Activated CD4-positive, alpha-beta T cell treated with anti-CD3 and anti-CD28 coated beads, Interleukin-10, Interleukin-2, amounts not matched to agents 100 ng/mL and 50 ng/mL, durations not matched to agents 16 hours and 8 hours (primary cell): ENCODE measurements around the gene UQCC5.

Source experiments
- DNase-seq: peaks from one replicate; pipeline ENCODE4 v3.0.0-alpha.2; 2020

Gene UQCC5

DNA sequence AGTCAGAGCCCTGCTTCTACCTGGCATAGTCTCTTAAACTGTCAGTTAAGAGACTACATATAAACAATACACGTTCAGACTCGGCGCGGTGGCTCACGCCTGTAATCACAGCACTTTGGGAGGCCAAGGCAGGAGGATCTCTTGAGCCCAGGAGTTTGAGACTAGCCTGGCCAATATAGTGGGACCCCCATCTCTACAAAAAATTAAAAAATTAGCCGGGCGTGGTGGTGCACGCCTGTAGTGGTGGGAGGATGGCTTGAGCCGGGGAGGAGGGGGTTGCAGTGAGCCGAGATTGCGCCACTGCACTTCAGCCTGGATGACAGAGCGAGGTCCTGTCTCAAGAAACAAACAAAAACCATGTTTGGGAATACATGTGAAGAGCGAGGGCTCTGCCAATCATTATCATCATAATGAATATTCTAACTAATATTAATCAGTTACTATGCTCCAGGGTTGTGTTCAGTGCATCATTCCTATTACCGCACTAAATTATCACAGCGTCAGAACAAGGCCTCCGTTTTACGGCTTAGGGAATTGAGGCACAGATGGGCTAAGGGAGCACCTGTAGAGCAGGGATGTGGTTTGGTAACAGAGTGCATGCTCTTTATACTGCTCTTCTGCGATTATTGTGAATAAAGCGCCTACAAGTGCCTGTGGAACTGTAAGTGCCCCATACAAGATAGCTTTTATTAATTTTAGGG lies 844 bp upstream of the UQCC5 start:
- no peak for DNase-seq

DNA sequence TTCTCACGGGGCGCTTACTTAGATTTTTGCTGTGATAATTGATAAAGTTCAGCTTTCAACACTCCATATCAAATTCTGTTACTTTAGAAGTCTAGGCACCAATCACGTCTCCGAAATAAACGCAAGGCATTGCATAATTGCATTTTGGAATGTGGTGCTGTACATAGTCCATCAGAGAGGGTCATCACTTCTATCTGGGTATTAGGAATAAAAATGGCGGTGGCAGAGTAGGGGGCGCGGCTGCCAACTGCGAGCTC lies 365 bp upstream of the UQCC5 start:
- DNase-seq = no peak

DNA sequence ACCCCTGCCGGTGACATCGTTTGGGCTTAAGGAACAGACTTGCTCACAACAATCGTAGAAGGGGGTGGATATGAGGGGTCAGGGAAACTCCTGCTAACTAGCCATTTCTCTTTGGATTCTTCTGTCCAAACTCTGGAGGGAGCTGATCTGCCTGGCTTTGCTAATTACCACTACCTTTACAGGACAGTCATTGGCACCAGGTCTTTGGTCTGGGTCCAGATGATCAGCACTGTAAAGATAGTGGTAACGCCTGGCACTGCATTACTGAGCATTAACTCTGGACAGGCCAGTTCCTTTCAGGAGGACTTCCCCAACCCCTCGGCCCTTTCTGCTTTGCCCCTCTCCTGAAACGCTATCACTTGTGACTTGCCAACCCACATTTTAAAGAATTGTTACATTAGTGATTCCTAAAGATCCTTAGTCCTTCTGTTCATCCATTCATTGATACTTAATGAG lies 788 bp downstream of the UQCC5 start:
- DNase-seq = peak; percentile 5

DNA sequence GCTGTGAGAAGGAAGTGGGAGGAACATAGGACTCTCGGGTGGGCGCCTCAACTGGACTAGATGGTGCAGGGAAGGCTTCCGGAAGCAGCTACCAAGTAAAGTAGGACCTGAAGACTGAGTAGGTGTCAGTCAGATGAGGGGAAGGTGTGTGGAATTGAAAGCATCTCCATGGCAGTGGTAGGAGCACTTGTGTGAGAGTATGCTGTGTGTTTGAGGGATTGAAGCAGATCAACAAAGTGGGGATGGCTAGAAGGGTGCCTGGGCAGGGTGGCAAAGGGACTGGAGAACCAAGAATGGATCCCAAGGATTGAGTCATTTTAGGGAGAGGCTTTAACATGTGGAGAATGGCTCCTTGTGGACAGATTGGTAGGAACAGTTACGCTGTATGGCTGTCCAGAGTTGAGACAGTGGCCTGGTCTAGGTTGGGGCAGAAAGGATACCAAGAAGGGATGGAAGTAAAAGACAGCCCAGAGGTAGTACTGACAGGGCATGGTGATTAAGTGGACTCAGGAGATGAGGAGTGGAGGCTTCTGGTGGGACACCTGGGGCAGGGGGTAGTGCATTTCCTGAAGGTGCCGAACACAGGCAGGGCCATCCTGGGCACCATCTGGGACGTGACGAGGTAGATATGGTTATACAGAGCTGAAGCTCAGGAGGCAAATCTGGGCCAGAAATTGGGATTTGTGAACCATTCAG lies 1.5 kb downstream of the UQCC5 start:
- DNase-seq = peak; percentile 12

DNA sequence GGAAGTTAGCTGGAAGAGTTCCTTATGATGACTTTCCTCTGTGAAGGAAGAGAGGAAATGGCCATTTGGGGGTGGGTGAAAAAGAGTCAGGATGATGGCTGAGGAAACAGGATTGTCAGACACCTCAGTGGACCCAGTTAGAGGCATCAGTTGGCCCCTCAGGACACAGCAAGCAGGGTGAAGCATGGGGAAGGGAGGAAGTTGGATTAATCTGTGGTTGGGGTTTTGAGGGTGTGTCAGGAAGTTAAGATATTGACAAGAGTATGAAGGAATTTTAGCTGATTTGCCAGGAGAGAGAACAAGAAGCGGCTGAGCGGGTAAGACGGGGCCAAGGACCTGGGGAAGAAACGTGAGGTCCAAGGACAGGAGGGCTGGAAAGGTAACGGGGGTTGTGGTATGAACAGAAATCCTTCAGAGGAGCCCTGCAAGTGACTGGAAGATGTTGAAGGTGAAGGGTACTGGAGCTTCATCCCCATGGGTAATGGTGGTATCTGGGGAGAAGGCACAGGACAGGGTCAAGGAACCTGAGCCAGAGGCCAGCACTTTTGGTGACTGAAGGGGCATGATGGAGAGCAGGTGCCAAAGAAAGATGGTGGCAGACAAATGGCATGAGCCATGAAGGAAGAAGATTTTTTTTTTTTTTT lies 2.7 kb downstream of the UQCC5 start:
- no peak for DNase-seq

DNA sequence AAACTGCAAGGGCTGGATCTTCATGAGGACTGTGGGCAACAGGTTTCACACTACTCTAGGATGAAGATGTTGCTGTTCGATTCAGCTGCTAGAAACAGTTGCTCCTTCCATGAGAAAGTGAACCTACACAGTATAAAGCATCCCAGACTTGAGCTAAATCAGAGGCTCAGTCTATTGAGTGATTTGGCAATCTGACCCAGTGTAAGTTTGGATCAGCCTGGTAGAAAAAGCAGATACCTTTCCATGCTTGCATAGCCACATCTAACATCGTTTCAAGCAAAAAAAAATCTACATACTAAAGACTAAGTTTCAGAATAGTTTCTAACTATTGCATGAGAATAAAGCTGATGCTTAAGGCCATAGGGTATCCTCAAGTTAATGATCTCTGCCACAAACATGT lies 4.6 kb downstream of the UQCC5 start:
- no peak for DNase-seq

DNA sequence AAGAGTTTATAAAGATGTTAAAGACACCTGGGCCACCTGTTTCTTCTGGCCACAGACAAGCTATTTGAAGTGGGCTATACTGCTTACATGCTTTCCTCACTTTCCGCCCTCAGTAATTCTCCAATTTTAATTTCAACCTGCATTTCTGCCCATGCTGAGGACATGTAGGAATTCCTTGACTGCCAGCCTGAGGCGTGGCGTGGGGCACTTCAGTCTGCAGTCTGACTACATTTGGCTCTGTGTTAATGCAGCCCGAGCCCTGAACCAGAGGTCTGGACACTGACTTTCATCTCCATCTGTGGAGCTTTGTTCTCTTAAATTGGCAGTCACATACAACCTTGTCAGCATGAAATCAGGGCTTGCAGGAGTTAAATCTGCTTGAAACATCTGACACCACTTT lies 8.5 kb downstream of the UQCC5 start:
- no peak for DNase-seq

DNA sequence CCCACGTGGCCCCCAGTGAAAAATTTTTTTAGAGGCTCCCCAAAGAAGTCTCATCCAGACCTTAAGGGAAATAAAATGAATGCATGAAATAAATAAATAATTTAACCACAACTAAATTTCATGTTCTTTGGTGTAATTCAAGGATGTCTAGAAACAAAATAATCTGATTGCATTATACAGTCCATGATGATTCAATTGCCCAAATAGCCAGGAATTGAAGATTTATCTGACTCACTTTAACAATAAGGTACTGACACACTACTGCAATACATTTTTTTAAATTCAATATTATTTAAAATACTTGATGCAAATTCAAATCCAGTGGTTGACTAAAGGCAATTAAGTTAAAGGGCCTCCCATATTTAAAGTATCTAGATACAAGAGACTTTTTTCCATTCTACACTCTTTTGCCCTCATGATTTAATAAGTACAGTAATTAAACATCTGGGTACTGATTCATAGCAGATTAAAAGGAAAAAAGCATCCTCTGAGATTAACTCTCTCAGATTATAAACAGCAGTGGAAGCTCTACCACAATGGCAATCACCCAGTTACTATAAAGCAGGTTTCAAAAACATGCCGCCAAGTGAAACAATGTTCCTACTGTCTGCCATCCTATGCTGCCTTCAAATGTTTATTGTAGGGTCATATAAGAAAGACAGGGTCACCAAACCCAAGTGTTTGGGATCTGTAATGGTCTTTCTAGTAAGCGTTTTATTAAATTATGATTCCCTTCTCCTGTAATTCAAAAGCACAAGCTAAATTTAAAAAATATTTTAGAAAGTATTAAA lies 9.9 kb downstream of the UQCC5 start:
- no peak for DNase-seq

DNA sequence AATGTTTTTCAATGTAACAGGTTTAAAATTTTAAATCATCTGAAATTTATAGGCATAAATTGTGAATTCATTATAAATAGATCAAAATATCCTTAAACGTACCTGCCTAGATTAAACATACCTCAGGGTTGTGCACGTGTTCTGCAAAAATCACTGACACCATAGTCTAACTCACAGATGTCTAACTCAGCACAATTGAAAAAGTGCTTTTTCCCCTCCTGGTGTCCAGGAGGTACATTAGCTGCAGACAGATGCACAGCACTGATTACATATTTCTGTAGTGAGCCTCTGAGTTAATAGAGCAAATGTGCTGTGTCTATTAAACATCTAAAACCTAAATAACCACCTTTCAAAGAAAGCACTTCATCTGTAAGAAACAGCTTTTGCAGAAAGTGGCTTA lies 10.7 kb downstream of the UQCC5 start:
- DNase-seq = no peak

DNA sequence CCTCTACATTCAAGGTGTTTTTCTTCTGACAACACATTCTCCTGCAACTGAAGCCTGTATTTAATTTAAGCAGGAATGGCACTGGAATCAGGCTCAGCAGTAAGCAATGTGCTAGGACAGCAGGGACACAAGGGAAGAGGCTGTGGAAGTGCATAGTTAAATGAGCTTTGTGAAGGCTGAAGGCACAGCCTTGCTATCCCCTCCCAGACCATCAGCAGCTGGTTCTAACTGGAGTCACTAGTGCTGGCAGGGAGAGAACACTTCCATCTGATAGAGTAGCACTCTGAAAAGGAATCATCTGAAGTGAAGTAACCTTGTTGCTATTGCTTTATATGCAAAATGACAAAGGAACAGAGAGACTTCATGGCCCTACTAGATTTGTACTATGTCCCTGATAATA lies 14.7 kb downstream of the UQCC5 start:
- no peak for DNase-seq

DNA sequence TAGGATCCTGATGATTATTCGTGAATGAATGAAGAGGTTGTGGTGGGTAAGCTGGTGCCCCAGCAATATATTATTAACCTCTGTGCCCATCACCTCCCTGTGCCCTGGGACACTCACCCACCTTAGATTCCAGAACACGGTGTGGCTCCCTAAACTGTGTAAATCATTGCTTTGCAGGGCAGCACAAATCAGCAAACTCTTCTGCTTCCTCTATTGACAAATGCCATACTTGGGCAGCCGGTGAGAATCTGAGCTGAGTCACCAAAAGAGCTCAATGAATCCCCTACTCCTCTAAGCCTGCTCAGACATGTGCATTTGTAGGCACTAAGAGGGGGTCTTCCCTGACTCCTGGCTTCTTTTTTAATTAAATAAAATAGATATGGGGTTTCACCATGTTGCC lies 15.7 kb downstream of the UQCC5 start:
- no peak for DNase-seq

DNA sequence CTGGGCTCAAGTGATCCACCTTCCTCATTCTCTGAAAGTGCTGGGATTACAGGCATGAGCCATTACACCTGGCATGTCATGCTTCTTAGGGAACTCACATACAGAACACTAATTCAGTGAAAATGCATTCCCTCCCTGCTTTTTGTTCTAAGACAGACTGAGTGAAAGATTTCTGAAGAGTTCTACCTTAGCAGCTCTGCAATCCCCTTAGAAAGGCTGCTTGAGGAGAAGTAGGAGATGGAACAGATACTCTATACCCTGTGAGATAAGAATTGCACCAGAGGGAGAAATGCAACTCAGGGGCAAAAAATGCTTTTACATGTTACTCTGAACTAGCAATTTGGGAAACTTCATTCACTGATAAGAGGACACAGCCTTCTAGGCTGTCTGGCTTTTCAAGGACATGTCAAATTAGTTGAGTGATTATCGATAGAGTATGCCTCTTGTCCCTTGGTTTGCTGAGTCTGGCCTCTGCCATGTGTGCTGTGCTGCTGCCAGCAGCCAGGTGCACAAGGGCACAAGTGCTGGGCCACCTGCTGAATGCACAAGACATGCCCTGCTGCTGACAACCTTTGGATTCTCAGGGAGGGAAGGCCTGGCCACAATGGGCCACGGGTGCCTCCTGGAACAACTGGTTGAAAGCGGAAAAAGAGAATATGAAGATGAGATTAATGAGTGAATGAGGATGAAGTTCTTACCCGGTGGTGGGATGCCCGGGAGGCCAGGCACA lies 17.8 kb downstream of the UQCC5 start:
- no peak for DNase-seq

DNA sequence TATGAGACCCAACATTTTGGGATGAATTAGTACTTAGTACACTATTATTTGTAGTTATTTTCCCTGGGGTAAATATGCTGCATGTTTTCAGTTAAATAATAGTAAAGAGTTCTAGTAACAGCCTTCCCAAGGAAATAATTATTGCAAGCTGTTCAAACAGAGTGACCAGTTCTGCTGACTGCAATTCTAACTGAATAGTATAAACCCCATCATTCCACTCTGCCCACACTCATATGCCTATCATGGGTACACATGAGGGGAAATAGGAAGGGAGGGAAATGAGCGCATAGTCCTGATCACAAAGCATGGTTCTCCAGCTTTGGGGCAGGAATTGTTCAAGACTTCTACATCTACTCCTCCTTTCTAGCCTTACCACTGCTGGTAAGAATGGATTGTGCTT lies 18.7 kb downstream of the UQCC5 start:
- no peak for DNase-seq

DNA sequence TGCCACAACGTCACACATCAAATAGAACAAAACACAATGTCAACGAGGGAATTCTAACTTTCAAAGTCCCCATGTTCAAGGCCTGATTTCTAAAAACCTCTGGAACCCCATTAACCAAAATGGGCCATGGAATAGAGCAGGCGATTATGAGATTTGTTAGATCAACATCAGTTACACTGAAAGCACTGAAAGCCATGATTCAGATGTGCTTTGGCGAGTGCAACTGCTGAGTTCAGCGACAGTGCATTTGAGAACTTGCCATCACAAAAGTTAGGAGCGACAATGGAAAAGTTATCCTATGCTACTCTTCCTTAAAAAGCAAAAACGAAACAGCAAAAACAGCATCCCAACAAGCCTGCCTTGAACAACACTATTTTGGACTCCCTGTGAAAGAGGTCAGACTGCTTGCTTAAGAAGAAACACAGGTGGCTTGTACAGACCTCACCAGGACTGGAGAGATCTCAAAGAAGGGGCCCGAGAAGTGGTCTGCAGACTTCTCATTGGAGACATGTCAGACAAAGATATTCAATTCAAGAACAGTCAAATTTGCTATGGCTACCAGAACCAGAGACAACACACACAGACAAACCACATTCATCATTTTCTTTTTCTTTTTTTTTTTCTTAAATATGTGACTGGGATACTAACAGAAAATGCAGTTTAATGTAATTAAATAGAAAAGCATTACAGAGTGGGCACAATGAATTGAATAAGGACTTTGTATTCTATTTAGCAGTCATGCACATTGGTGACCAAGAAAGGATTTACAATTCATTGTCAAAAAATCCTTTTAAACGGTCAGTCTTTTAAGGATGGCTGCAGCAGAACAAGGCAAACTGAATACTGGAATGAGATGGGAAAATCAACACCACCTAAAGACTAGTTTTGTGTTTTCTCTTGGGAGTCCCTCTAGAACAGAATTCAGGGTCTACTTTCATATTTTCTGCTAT lies 20.9 kb downstream of the UQCC5 start:
- no peak for DNase-seq

DNA sequence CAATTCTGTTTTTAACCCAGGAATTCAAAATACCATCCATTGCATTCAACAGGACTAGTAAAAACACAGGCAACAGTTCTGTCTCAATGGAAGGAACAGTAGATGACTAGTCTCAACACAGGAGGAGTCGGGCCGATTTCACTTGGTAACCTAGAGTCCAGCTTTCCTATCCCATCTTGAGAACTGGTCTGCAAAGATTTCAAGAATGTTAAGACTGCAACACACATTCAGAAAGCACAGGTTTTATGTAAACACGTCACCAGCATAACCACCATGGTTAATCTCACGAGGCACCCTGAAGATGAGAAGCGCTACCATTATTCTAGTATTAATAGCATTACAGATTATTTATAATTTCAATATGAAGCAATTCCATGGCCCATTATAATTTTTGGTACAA lies 22.0 kb downstream of the UQCC5 start:
- no peak for DNase-seq

DNA sequence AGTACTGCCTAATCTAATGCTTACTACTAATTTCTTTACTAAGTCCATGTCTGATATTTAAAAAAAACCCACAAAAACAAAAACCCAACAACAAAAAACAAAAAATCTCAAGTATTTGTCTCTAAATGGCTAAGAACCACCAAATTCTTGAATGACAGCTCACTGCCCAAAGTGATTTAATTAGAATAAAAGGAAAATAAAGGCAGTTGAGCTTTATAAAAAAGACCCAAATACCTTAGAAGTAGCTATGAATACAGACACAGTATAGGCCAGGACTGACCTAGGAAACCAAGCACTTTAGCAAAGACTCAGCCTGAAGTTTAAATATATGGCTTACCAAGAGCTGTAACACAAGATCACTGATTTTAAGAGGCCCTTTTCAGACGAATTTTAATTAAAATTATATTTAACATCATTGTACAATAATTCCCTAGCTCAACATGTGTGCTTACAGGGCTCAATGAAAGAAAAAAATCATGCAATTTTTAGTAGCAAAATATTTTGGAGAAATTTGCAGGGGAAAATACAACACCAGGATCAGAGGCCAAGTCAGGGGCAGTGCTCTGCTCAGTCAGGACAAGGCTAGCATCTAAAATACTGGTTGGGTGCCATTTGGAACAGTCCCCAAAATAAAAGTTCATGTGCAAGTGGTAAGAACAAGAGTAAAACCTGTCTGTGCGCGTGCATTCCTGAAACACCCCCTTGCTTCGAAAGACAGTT lies 24.8 kb downstream of the UQCC5 start:
- DNase-seq = no peak

DNA sequence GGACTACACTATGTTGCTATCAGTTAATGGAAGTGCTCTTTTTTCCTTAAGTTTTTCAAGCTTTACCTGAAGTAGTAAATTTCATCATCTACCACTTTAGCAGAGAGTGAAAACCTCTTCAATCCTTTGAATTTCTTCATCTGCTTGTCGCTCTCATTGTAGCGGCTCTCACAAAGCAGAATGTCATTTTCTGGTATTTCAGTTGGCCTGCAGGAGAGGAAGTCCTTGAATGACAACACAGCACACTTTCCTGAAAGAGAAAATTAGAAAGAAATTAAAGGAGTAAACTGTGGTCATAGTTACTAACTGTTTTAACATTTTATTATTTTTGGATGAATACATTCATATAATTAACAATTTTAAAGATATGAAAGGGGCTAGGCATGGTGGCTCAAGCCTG lies 27.6 kb downstream of the UQCC5 start:
- no peak for DNase-seq

DNA sequence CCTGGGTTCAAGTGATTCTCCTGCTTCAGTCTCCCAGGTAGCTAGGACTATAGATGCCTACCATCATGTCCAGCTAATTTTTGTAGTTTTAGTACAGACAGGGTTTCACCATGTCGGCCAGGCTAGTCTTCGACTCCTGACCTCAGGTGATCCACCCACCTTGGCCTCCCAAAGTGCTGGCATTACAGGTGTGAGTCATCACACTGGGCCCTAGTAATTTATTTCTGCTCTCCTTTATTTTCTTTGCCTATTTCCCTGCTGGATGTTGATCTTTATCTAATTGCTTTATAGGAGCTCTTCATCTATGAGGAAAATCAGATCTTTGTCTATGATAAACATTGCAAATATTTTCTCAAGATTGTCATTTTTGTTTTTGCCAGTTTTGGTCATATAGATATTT lies 31.7 kb downstream of the UQCC5 start:
- DNase-seq = no peak

DNA sequence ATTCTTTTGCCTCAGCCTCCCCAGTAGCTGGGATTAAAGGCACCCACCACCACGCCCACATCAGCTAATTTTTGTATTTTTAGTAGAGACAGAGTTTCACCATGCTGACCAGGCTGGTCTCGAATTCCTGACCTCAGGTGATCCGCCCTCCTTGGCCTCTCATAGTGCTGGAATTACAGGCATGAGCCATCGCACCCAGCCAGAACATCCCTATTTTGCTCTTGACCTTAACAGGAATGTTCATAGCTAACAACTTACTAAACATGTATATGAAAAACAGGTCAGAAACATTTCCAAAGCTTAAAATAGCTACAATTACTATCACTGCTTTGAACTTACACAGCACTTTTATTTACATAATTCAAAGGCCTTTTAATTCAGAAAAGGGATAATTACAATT lies 33.7 kb downstream of the UQCC5 start:
- DNase-seq = no peak

DNA sequence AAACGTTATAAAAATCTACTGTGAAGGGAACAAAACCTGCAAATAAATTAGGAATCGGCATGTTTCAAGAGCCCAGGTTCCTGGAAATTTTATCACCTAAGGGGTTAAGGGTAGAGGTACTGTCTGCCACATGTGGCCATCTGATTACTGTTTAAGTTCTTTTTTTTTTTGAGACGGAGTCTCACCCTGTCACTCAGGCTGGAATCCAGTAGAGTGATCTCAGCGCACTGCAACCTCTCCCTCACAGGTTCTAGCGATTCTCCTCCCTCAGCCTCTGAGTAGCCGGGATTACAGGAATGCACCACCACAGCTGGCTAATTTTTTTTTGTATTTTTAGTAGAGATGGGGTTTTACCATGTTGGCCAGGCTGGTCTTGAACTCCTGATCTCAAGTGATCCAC lies 35.8 kb downstream of the UQCC5 start:
- no peak for DNase-seq
